ENCODE results near the gene COL3A1. TPM values are rescaled to one million over a fixed set of nuclear protein-coding genes. Genes with fewer than 3 reads are reported as not detected.

COL3A1 gene
- total and polyA plus RNA-seq, 2 experiments from 2014 or later: 6,699 to 8,329 TPM

DNA sequence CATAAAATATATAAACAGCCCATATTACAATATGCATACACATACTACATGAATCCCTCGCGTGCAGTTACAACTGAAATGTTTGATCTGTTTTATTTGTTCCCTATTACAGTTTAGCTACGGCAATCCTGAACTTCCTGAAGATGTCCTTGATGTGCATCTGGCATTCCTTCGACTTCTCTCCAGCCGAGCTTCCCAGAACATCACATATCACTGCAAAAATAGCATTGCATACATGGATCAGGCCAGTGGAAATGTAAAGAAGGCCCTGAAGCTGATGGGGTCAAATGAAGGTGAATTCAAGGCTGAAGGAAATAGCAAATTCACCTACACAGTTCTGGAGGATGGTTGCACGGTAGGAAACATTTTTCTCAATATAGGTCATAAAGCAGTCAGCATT lies 36.4 kb downstream of the COL3A1 start:
- no peaks in the 10 kb centered on the region for H3K9me3 ChIP-seq (ENCODE audit: low read depth)
- no peaks in the 10 kb centered on the region for H3K4me1 ChIP-seq (ENCODE audit: insufficient read depth)
- no peak for DNase-seq (ENCODE audit: low spot score)
- no peak overlapping the region for H2AFZ ChIP-seq
- H3K9me2 ChIP-seq (replicated peaks; ENCODE audit: insufficient read depth): no peaks in the 10 kb centered on the region
- peak overlapping the region; percentile 3 for H3K27ac ChIP-seq
- no peak overlapping the region for H3K4me2 ChIP-seq
- TF ChIP-seq EZH2 (IDR thresholded peaks at IDR 0.05; ENCODE audit: borderline replicate concordance) (no peak), EZH2phosphoT487 (IDR thresholded peaks at IDR 0.05; ENCODE audit: low read depth, severe bottlenecking, unreplicated experiment) (no peak)
- TF ChIP-seq, protein P1, sequence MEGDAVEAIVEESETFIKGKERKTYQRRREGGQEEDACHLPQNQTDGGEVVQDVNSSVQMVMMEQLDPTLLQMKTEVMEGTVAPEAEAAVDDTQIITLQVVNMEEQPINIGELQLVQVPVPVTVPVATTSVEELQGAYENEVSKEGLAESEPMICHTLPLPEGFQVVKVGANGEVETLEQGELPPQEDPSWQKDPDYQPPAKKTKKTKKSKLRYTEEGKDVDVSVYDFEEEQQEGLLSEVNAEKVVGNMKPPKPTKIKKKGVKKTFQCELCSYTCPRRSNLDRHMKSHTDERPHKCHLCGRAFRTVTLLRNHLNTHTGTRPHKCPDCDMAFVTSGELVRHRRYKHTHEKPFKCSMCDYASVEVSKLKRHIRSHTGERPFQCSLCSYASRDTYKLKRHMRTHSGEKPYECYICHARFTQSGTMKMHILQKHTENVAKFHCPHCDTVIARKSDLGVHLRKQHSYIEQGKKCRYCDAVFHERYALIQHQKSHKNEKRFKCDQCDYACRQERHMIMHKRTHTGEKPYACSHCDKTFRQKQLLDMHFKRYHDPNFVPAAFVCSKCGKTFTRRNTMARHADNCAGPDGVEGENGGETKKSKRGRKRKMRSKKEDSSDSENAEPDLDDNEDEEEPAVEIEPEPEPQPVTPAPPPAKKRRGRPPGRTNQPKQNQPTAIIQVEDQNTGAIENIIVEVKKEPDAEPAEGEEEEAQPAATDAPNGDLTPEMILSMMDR (IDR thresholded peaks at IDR 0.05; ENCODE audit: poor library complexity): no peak
- 80% methylated on average over 6 of the region's 6 CpGs for WGBS (ENCODE audit: low lambda C conversion rate, missing lambda C conversion rate)
- H3K36me3 ChIP-seq (replicated peaks; ENCODE audit: insufficient read depth, low read depth): no peaks in the 10 kb centered on the region
- no peaks in the 10 kb centered on the region for H3K79me2 ChIP-seq
- H3K27me3 ChIP-seq: no peaks in the 10 kb centered on the region
- H4K20me1 ChIP-seq (ENCODE audit: insufficient read depth, poor library complexity, severe bottlenecking): no peaks in the 10 kb centered on the region
- no peak overlapping the region for H3K4me3 ChIP-seq

DNA sequence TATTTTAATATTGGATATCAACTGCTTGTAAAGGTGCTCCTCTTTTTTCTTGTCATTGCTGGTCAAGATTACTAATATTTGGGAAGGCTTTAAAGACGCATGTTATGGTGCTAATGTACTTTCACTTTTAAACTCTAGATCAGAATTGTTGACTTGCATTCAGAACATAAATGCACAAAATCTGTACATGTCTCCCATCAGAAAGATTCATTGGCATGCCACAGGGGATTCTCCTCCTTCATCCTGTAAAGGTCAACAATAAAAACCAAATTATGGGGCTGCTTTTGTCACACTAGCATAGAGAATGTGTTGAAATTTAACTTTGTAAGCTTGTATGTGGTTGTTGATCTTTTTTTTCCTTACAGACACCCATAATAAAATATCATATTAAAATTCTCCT lies 38.2 kb downstream of the COL3A1 start:
- Histone ChIP-seq H3K9me3 (ENCODE audit: low read depth) (no peaks in the 10 kb centered on the region), H3K27ac (peak overlapping the region; percentile 39), H3K4me2 (no peak overlapping the region), H3K4me3 (no peak overlapping the region), H3K27me3 (no peaks in the 10 kb centered on the region), H3K4me1 (ENCODE audit: insufficient read depth) (no peaks in the 10 kb centered on the region), H3K36me3 (replicated peaks; ENCODE audit: insufficient read depth, low read depth) (no peaks in the 10 kb centered on the region), H3K9me2 (replicated peaks; ENCODE audit: insufficient read depth) (no peaks in the 10 kb centered on the region), H3K79me2 (no peaks in the 10 kb centered on the region), H2AFZ (no peak overlapping the region), H4K20me1 (ENCODE audit: insufficient read depth, poor library complexity, severe bottlenecking) (no peaks in the 10 kb centered on the region)
- peak; percentile 26 for TF ChIP-seq EZH2 (IDR thresholded peaks at IDR 0.05; ENCODE audit: borderline replicate concordance)
- no peak for TF ChIP-seq EZH2phosphoT487 (IDR thresholded peaks at IDR 0.05; ENCODE audit: low read depth, severe bottlenecking, unreplicated experiment)
- DNase-seq (ENCODE audit: low spot score): no peak
- WGBS (ENCODE audit: low lambda C conversion rate, missing lambda C conversion rate): 88% methylated on average over 1 of the region's 1 CpG

GRCh38 chr2:189013031-189013430 lies 38.9 kb downstream of the COL3A1 start:
- peak overlapping the region; percentile 29 for H3K27ac ChIP-seq
- no peaks in the 10 kb centered on the region for H3K36me3 ChIP-seq (replicated peaks; ENCODE audit: insufficient read depth, low read depth)
- no peak for TF ChIP-seq EZH2phosphoT487 (IDR thresholded peaks at IDR 0.05; ENCODE audit: low read depth, severe bottlenecking, unreplicated experiment)
- TF ChIP-seq, protein P1 (IDR thresholded peaks at IDR 0.05; ENCODE audit: poor library complexity): no peak
- no peak for TF ChIP-seq EZH2 (IDR thresholded peaks at IDR 0.05; ENCODE audit: borderline replicate concordance)

GRCh38 chr2:189013671-189014448 lies 39.7 kb downstream of the COL3A1 start:
- Histone ChIP-seq H3K36me3 (replicated peaks; ENCODE audit: insufficient read depth, low read depth) (no peaks in the 10 kb centered on the region), H4K20me1 (ENCODE audit: insufficient read depth, poor library complexity, severe bottlenecking) (no peaks in the 10 kb centered on the region), H3K4me3 (no peak overlapping the region), H3K27me3 (no peaks in the 10 kb centered on the region), H3K79me2 (no peaks in the 10 kb centered on the region), H3K4me1 (ENCODE audit: insufficient read depth) (no peaks in the 10 kb centered on the region), H3K9me2 (replicated peaks; ENCODE audit: insufficient read depth) (no peaks in the 10 kb centered on the region), H3K9me3 (ENCODE audit: low read depth) (no peaks in the 10 kb centered on the region), H3K4me2 (no peak overlapping the region), H3K27ac (peak overlapping the region; percentile 38), H2AFZ (no peak overlapping the region)
- WGBS (ENCODE audit: low lambda C conversion rate, missing lambda C conversion rate): 66% methylated on average over 2 of the region's 2 CpGs
- TF ChIP-seq EZH2phosphoT487 (IDR thresholded peaks at IDR 0.05; ENCODE audit: low read depth, severe bottlenecking, unreplicated experiment): no peak
- DNase-seq (ENCODE audit: low spot score): no peak

More at GRCh38 chr2:189013031-189013430, 38.9 kb downstream of the COL3A1 start:
- 85% methylated on average over 3 of the region's 3 CpGs for WGBS (ENCODE audit: low lambda C conversion rate, missing lambda C conversion rate)
- Histone ChIP-seq H2AFZ (no peak overlapping the region), H4K20me1 (ENCODE audit: insufficient read depth, poor library complexity, severe bottlenecking) (no peaks in the 10 kb centered on the region), H3K4me3 (no peak overlapping the region), H3K9me3 (ENCODE audit: low read depth) (no peaks in the 10 kb centered on the region), H3K4me2 (no peak overlapping the region), H3K9me2 (replicated peaks; ENCODE audit: insufficient read depth) (no peaks in the 10 kb centered on the region), H3K27me3 (no peaks in the 10 kb centered on the region), H3K4me1 (ENCODE audit: insufficient read depth) (no peaks in the 10 kb centered on the region), H3K79me2 (no peaks in the 10 kb centered on the region)
- DNase-seq (ENCODE audit: low spot score): no peak

Data from hepatocyte (in vitro differentiated cells).